ENCODE results near the gene OR52B2.

Gene OR52B2

DNA sequence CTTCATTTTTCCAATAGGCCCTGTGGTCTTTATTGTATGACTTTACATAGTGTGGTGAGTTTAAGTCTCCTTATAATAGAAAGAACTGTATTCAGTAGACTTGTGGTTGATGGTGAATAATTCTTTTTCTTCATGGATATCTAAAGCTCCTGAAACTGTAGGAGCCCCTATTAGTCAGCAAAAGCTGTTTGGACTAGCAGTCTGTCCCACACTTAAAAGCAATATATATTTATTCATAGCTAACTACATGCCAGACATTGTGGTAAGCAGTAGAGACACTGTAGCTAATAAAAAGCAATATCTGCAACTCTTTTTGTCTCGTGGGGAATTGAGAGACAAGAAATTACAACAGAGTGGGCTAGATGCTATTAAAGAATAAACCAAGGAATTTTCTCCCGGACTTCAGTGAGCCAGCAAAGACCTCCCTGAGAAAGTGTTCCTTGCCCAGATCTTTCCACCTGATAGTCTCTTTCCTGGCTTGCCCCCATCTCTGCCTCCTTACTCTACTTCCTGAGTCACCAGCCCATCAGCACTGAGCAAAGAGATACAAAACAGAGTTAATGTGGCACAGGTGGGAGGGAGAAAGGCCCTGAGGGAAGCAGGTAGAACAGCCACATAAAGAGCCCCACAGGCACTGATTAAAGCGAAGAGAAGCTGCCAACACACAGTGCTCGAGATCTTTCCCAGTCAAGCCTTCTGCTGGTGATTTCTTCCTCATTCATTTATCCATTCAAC lies 27.5 kb upstream of the OR52B2 start:
- no peaks in the 10 kb centered on the region for H3K36me3 ChIP-seq (ENCODE audit: control insufficient read depth in 2 of 2, insufficient read depth in 1 of 2, low read length in 2 of 2)
- H3K4me1 ChIP-seq (ENCODE audit: control insufficient read depth, insufficient read depth, low read length), result no peaks in the 10 kb centered on the region
- TF ChIP-seq, protein P1, sequence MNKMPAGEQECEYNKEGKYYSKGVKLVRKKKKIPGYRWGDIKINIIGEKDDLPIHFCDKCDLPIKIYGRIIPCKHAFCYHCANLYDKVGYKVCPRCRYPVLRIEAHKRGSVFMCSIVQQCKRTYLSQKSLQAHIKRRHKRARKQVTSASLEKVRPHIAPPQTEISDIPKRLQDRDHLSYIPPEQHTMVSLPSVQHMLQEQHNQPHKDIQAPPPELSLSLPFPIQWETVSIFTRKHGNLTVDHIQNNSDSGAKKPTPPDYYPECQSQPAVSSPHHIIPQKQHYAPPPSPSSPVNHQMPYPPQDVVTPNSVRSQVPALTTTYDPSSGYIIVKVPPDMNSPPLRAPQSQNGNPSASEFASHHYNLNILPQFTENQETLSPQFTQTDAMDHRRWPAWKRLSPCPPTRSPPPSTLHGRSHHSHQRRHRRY (tag by site-specific recombination; IDR thresholded peaks at IDR 0.05), result no peak
- TF ChIP-seq ZNF549 (tag by site-specific recombination; IDR thresholded peaks at IDR 0.05) (no peak), ZSCAN16 (tag by site-specific recombination; IDR thresholded peaks at IDR 0.05) (no peak), ZNF248 (tag by site-specific recombination; IDR thresholded peaks at IDR 0.05) (no peak), ZFP37 (tag by site-specific recombination; IDR thresholded peaks at IDR 0.05) (no peak), ZNF175 (tag by site-specific recombination; IDR thresholded peaks at IDR 0.05) (no peak), ZNF211 (tag by site-specific recombination; IDR thresholded peaks at IDR 0.05; ENCODE audit: low read depth) (no peak), MYNN (tag by site-specific recombination; IDR thresholded peaks at IDR 0.05; ENCODE audit: borderline replicate concordance) (no peak), ZNF138 (tag by site-specific recombination; IDR thresholded peaks at IDR 0.05; ENCODE audit: borderline replicate concordance) (no peak), REPIN1 (tag by site-specific recombination; IDR thresholded peaks at IDR 0.05; ENCODE audit: low read depth) (no peak), KLF1 (tag by site-specific recombination; IDR thresholded peaks at IDR 0.05) (no peak), SALL2 (tag by site-specific recombination; IDR thresholded peaks at IDR 0.05; ENCODE audit: borderline replicate concordance) (no peak), ZNF23 (tag by site-specific recombination; IDR thresholded peaks at IDR 0.05; ENCODE audit: borderline replicate concordance) (no peak)
- TF ChIP-seq, protein P2, sequence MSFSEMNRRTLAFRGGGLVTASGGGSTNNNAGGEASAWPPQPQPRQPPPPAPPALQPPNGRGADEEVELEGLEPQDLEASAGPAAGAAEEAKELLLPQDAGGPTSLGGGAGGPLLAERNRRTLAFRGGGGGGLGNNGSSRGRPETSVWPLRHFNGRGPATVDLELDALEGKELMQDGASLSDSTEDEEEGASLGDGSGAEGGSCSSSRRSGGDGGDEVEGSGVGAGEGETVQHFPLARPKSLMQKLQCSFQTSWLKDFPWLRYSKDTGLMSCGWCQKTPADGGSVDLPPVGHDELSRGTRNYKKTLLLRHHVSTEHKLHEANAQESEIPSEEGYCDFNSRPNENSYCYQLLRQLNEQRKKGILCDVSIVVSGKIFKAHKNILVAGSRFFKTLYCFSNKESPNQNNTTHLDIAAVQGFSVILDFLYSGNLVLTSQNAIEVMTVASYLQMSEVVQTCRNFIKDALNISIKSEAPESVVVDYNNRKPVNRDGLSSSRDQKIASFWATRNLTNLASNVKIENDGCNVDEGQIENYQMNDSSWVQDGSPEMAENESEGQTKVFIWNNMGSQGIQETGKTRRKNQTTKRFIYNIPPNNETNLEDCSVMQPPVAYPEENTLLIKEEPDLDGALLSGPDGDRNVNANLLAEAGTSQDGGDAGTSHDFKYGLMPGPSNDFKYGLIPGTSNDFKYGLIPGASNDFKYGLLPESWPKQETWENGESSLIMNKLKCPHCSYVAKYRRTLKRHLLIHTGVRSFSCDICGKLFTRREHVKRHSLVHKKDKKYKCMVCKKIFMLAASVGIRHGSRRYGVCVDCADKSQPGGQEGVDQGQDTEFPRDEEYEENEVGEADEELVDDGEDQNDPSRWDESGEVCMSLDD (tag by site-specific recombination; IDR thresholded peaks at IDR 0.05), result no peak
- ChIA-PET CTCF (interaction anchor here (0.6 to 1.5 kb wide), 2 partner anchors 61 to 174 kb away, joined by 3 read pairs; no protein-coding TSS in a partner anchor), POLR2A (no interaction called here)
- no peaks in the 10 kb centered on the region for H3K9me3 ChIP-seq (ENCODE audit: control insufficient read depth, insufficient read depth, low read depth, low read length)
- H3K27ac ChIP-seq (ENCODE audit: extremely low read depth, low read depth, low read length), result no peak overlapping the region
- H3K4me3 ChIP-seq (ENCODE audit: low read depth, low read length), result no peak overlapping the region

DNA sequence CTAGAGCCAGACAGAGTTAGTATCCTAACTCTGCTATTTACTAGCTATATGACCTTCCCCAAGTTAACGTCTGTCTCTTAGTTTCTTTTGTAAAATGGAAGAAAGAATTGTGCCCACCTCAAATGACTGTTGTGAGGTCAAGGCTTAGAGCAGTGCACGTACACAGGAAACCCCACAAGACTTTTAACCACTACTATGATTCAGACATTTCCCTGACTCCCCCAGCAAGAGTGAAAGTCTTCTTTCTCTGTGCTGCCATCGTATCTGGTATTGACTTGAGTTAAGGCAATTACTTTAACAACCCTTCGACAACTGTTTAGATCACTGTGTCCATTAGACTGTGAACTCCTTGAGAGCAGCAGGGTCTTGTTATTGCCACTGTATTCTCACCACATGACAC lies 26.3 kb upstream of the OR52B2 start:
- TF ChIP-seq, protein P1 (tag by site-specific recombination; IDR thresholded peaks at IDR 0.05), result no peak
- TF ChIP-seq ZNF600 (tag by site-specific recombination; IDR thresholded peaks at IDR 0.05) (no peak), ZNF629 (tag by site-specific recombination; IDR thresholded peaks at IDR 0.05) (no peak), ZNF324 (tag by site-specific recombination; IDR thresholded peaks at IDR 0.05) (no peak), GLI2 (tag by site-specific recombination; IDR thresholded peaks at IDR 0.05; ENCODE audit: borderline replicate concordance, low read depth) (no peak), ZNF610 (tag by site-specific recombination; IDR thresholded peaks at IDR 0.05; ENCODE audit: borderline replicate concordance) (no peak), ZSCAN16 (tag by site-specific recombination; IDR thresholded peaks at IDR 0.05) (no peak), ZBTB20 (tag by site-specific recombination; IDR thresholded peaks at IDR 0.05) (no peak)
- TF ChIP-seq, protein P3, sequence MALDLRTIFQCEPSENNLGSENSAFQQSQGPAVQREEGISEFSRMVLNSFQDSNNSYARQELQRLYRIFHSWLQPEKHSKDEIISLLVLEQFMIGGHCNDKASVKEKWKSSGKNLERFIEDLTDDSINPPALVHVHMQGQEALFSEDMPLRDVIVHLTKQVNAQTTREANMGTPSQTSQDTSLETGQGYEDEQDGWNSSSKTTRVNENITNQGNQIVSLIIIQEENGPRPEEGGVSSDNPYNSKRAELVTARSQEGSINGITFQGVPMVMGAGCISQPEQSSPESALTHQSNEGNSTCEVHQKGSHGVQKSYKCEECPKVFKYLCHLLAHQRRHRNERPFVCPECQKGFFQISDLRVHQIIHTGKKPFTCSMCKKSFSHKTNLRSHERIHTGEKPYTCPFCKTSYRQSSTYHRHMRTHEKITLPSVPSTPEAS (tag by site-specific recombination; IDR thresholded peaks at IDR 0.05), result no peak
- TF ChIP-seq, protein P4, sequence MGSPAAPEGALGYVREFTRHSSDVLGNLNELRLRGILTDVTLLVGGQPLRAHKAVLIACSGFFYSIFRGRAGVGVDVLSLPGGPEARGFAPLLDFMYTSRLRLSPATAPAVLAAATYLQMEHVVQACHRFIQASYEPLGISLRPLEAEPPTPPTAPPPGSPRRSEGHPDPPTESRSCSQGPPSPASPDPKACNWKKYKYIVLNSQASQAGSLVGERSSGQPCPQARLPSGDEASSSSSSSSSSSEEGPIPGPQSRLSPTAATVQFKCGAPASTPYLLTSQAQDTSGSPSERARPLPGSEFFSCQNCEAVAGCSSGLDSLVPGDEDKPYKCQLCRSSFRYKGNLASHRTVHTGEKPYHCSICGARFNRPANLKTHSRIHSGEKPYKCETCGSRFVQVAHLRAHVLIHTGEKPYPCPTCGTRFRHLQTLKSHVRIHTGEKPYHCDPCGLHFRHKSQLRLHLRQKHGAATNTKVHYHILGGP (tag by site-specific recombination; IDR thresholded peaks at IDR 0.05), result no peak
- Histone ChIP-seq H3K27ac (ENCODE audit: extremely low read depth, low read depth, low read length) (no peak overlapping the region), H3K4me1 (ENCODE audit: control insufficient read depth, insufficient read depth, low read length) (no peaks in the 10 kb centered on the region), H3K36me3 (ENCODE audit: control insufficient read depth in 2 of 2, insufficient read depth in 1 of 2, low read length in 2 of 2) (no peaks in the 10 kb centered on the region), H3K4me3 (ENCODE audit: low read depth, low read length) (no peak overlapping the region), H3K9me3 (ENCODE audit: control insufficient read depth, insufficient read depth, low read depth, low read length) (no peaks in the 10 kb centered on the region)
- POLR2A ChIA-PET, result no interaction called here
- CTCF ChIA-PET, result interaction anchor here (0.8 kb wide), 1 partner anchor 31 kb away, joined by 3 read pairs; no protein-coding TSS in a partner anchor
